HG03469 (cell line): Measurements from ENCODE around the gene TMEM60.
A peak's percentile ranks its signal among the peaks of the same experiment; 100 is the strongest.
"Not testable (repeated sequence)": the region's sequence is repeated elsewhere in the genome, so short reads cannot be mapped to it uniquely, and the experiment has no call there.

Experiments used
- ATAC-seq: cut with Tn5 transposase; IDR thresholded peaks from one replicate; pipeline ENCODE4 v1.9.1; 2021; ENCODE audit warnings: mild to moderate bottlenecking, moderate library complexity, moderate number of reproducible peaks; ENCODE audit not compliant: unreplicated experiment

The TMEM60 gene, protein sequence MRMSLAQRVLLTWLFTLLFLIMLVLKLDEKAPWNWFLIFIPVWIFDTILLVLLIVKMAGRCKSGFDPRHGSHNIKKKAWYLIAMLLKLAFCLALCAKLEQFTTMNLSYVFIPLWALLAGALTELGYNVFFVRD

DNA sequence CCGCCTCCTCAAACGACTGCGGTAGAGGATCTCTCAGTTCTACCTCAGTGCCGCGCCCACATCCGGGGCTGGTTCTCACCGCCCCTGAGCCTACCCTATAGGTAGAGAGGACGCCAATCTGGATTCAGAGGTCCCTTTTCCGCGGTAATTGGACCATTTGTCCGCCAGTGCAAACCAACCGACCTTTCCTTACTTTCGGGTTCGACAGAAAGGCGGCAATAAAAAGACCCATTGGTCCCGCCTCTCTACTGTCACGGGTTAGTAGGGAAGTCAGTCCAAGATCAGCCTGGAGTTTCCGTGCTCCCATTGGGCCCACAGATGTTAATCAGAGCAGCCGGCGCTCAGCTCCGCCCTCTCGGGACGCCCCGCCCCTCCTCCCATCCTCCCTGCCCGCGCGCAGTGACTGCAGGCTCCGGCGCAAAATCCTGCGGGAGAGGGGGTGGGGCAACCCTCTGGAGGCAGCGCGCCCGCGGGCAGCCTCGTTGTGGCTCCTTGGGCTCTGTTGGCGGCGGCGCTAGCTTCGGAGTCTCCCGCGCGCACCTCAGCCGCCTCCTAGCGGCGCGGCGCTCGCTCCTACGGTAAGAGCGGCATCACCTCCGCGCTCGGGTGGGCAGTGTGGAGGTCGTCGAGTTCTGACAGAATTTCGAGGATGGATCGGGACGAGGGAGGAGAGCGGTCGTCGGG lies at the start of gene TMEM60, which contains the start of gene PHTF2:
TMEM60 (minus strand) TSS at position 41 of the 684 bp plus-strand sequence. CDS start 4,061 bp downstream, outside the sequence.
PHTF2 (plus strand) TSS at position 380 of the 684 bp plus-strand sequence.
- ATAC-seq = peak; percentile 80

DNA sequence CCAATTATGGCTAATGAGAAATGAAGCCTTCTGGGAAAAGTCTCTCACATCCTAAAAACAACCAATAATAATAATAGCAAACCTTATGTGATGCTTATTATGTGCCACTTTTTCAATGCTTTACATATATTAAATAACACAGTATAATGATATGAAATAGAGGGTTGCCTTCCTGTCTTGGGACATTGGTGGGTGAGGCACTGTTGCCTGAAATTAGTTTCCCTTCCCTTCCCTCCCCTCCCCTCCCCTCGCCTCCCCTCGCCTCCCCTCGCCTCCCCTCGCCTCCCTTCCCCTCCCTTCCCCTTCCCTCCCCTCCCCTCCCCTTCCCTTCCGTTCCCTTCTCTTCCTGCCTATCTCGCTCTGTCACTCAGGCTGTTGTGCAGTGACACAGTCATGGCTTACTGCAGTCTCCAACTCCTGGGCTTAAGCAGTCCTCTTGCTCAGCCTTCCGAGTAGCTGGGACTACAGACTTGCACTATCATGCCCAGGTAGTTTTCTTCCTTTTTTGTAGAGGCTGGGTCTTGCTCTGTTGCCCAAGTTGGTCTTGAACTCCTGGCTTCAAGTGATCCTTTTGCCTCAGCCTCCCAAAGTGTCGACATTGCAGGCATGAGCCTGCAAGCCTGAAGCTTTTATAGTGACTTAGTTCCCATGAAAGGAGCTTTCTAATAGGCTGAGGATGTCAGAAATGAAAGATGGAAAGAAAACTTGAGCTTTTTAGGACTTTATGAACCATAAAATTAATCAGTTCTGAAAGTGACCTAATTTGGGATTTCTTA lies 48.3 kb upstream of the TMEM60 start:
- ATAC-seq = no peak

DNA sequence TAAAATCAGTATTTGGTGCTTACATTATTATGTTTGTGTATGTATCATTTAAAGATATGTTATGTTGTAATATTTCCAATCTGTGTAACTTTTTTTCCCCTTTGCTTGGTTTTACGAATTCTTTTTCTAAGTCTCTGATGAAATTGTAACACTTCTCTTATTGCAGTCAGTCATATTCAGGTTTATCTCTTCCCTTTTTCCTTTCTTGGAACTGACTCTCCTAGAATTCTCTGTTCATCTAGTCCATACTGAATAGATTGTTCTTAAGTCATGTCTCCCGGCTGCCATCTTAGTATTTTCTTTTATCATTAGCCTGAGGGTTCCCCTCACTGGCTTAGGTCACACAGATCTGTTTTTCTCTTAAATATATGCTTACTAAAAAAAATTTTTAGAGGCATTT lies 45.0 kb upstream of the TMEM60 start:
- ATAC-seq = no peak

DNA sequence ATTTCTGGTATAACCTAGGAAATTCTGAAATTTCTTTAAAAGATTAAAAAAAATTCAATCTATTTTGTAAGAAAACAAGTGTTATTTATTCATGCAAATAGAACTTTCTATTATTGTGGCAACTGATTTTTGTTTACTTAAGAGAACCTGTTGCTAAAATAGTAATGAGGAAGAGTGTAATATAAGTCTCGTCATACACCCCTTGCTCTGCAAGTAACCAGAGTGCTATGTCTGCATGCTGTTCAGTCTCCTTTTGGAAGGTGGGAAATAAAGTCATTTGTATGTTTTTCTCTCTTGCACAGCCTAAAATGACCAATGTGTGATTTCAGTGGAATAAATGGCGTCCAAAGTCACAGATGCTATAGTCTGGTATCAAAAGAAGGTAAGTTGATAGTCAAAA lies 41.7 kb upstream of the TMEM60 start:
- ATAC-seq = no peak

DNA sequence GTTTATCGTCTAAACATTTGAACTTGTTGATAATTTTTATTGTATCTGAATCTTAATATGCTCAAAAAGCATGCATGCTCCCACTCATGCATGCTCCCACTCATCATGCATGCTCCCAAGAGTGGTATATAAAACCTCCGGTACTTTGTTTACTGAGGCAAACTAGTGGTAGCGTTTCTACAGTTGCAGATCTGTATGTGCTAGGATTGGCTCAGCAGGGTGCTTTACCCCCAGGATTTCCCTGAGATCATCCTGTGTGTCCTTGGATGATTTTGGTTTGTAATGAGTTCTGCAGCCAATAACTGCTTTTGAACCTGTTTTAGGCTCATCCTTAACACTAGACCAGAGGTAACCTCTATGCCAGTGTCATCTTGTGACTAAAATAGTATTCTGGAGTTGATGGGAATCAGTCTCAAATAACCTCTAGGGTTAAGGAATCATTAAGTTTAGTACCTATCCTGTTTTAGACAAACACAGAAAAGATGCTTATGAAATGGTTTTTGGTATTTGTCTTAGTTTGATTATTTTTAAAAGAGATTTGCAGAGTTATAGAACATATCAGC lies 40.8 kb upstream of the TMEM60 start:
- no peak for ATAC-seq

DNA sequence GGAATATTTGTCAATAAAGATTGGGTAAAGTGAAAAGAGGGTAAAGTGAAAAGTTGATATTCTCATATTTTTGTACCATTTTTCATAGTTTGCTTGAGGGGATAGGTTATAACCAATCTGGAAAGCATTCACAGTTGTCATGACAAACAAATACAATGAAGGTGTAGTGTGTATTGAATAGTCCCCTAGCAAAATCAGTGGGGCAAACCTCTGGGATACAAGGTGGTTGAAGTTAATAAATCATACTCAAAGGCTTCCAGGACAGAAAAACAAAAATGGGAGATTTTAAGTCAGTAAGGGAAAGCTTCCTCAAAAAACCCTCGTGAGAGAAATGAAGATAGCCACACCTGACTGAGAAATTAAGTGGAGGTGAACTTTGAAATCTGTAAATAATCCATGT lies 39.7 kb upstream of the TMEM60 start:
- no peak for ATAC-seq

DNA sequence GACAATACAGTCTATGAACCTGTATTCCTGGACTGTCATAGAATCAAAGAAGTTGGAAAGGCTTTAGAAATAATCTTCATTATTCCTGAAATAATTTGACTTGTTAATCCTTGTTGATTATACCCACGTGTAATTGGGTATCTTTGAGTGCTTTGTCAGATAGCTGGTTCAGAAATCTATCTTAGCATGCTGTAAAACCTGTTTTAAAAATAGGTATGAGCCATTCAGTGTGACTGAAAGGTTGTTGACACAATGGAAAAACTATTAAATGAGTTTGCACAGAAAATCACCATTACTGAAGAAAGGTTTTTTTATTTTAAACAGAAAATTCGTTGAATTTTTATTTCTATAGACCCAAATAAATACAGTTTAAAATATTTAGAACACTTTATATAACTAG lies 39.0 kb upstream of the TMEM60 start:
- no peak for ATAC-seq

DNA sequence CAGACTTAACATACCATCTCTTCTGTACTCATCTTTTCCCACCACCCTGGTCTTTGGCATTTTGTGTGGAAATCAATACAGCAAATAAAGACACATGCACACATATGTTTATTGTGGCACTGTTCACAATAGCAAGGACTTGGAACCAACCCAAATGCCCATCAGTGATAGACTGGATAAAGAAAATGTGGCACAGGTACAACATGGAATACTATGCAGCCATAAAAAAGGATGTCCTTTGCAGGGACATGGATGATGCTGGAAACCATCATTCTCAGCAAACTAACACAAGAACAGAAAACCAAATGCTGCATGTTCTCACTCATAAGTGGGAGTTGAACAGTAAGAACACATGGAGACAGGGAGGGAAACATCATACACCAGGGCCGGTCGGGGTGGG lies 38.2 kb upstream of the TMEM60 start:
- not testable (repeated sequence) for ATAC-seq

DNA sequence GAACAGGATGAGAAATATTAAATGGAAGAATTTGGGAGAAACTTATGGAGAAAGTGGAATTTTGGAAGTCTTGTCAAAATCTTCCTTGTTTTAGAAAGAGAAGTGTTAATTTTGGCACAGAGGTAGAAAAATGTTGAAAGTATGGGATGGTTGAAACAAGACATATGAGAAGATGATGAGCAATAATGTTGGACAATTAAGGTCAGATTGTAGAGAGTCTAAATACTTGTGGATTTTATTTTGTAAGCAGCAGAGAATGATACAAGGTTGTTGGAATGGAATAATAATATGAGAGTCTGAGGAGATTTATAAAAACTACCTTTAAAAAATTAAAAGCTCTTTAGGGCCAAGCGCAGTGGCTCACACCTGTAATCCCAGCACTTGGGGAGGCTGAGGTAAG lies 34.9 kb upstream of the TMEM60 start:
- ATAC-seq = no peak

DNA sequence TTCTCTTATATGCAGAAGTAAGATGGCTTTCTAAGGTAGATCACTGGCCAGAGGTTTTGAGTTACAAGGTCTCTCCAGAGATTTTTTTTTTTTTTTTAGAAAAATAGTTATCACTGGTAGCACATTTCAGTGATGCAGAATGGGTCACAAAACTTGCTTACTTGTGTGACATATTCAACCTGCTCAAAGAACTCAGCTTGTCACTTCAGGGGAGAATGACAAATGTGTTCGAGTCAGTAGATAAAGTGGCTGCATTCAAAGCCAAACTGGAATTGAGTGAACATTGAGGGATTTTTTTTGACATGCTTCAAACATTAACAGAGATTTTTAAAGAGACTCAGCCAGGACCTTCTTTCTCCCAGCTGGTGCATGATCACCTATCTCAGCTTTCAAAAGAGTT lies 33.7 kb upstream of the TMEM60 start:
- ATAC-seq = no peak

DNA sequence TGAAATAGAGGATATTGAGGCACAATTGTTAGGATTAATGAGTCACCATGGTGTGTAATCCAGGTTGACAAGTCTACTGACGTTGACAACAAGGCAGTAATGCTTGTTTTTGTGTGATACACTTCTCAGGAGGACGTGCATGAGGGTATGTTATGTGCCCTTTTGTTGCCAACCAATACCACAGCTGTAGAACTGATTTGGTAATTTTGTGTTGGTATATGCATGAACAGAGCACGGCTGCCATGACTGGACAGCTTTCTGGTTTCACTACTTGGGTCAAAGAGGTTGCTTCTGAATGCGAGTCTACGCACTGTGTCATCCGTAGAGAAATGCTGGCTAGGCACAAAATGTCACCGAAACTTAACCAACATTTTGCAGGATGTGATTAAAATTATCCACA lies 33.2 kb upstream of the TMEM60 start:
- ATAC-seq = no peak

DNA sequence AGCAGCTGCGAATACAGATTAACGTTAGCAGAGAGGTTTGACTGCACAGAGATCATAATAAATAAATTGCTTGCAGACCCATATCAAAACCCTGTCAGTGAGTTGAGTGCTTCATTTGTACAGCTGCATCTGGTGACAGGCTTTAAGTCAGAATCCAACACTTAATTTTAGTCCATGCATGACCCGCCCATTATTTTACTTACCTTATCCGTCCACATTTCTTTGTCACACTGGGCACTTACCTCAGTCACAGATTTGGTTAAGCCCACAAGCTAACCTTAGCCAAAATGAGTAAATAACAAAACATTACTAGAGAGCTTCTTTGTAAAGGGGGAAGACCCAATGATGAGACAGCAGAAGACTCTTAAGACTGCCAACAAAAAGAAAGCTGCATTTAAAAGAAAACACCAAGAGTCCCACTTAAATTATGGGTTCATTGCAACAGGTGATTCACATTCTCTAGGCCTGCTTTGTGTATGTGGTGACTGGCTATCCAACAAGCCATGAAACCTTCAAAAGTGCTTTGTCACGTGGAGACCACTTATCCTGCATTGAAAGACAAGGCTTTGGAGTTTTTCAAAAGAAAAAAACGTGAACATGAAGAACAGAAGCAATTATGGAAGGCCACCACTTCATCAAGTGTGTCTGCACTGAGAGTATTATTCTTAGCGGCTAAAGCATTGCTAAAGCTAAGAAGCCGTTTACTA lies 32.6 kb upstream of the TMEM60 start:
- ATAC-seq = no peak

DNA sequence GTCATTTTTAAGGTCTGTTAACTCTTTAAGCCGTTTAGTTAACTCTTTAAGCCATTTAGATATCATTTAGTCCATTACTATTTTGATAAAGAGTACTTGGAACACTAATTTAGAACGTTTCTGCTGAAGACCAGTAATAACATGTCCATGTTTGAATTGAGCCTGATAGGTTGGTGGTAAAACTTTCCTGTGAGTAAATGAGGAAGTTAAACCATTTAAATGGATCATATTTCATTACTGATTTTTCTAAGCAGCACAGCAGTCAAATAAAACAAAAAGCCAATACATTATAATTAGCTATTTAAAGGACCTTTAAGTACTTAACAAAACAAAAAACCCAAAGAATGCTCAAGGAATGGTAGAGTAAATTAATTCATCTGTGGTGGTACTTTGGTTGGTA lies 29.8 kb upstream of the TMEM60 start:
- ATAC-seq = no peak

DNA sequence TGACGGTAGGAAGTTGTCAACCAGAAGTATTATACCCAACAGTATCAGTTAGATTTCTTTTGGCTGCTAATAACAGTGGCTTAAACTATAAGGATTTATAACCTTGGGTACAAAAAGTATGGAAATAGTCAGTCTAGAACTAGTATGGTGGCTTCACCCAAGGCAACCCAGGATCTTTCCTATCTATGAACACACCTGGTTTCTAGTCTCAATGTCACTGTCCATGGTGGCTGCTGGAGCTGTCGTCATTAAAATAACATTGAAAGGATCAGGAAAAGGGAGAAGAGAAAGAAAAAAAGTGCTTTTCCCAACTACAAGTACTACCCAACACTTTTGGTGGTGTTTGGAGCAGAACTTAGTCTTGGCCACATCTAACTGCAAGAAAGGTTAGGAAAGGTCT lies 28.1 kb upstream of the TMEM60 start:
- no peak for ATAC-seq

DNA sequence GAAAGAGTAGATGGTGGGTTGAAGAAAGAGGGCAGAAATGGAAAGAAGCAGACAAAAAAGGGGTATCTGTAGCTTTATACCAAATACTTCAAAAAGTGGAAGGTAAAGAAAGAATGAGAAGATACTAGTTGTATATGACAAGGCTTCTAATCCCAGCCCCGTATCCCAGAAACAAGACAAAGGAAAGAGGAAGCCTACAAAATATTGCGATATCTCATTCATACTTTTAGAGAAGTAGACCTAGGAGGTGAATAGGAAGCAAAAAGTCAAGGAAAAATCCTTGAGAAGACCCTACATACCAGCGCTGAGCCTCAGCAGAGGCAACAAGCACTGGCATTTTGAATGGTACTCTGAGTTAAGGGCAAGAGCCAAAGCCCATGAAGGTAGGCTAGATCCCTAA lies 26.9 kb upstream of the TMEM60 start:
- no peak for ATAC-seq

DNA sequence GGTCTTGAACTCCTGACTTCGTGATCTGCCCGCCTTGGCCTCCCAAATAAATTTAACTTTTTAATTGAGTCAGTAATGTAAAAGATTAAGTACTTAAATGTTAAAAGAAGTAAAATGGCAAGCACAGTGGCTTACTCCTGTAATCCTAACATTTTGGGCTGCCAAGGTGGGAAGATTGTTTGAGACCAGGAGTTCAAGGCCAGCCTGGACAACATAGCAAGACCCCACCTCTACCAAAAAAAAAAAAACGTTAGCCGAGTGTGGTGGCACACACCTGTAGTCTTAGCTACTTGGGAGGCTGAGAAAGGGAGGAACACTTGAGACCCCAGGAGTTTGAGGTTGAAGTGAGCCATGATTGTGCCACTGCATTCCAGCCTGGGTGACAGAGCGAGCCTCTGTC lies 26.4 kb upstream of the TMEM60 start:
- ATAC-seq = no peak

DNA sequence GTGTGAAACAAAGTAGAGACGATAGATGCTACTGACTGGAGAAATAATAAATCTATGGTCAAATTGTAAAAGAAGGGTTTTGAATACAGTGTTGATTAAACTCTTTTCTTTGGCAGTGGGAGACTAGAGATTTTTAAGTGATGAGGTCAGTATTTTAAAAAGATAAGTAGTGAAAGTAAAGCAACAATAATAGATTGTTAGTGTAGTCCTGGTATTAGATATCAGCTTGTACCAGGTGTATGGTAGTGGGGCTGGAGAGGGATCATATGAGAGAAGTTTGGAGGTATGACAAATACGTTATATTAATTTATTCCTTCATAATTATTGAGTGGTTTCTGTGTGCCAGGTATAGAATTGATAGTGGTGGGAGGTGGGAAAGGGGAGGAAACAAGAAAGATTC lies 25.6 kb upstream of the TMEM60 start:
- no peak for ATAC-seq

DNA sequence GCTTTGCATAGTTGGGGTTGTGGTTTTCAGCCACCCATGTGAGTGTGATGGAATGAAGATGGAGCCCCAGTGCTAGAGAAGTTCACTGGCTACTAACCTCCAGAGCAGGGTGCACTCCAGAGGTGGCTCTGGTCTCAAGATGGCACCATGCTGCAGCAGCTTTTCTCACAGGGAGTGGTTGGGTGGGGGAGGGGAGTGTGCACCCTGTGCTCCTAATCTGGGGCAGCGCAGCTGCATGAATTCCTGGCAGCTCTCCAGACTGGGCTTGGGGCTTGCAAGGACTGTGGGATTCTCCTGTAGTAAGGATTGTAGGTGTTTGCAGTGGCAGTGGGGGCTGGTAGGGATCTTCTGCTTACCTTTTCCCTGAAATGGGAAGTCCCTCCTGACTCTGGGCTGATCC lies 24.0 kb upstream of the TMEM60 start:
- ATAC-seq = no peak

DNA sequence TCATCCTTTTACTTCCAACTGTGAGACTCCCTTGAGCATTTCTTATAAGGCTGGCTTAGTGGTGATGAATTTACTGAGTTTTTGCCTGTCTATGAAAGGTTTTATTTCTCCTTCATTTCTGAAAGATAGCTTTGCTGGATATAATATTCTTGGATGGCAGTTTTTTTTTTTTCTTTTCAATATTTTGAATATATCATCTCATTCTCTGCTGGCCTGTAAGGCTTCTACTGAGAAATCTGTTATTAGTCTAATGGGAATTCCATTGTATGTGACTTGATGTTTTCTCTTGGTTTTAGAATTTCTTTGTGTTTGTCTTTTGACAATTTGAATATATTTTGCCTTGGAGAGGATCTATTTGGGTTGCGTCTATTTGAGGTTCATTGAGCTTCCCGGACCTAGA lies 22.7 kb upstream of the TMEM60 start:
- no peak for ATAC-seq

DNA sequence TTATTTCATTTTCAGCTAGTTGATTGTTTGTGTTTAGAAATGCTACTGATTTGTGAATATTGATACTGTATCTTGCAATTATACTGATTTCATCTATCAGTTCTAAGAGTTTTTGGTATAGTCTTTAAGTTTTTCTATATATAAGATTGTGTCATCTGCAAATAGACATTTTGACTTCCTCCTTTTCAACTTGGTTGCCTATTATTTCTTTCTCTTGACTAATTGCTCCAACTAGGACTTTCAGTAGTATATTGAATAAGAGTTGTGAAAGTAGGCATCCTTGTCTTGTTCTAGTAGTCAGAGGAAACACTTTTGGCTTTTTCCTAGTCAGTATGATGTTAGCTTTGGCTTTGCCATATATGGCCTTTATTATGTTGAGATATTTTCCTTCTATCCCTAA lies 20.8 kb upstream of the TMEM60 start:
- no peak for ATAC-seq

DNA sequence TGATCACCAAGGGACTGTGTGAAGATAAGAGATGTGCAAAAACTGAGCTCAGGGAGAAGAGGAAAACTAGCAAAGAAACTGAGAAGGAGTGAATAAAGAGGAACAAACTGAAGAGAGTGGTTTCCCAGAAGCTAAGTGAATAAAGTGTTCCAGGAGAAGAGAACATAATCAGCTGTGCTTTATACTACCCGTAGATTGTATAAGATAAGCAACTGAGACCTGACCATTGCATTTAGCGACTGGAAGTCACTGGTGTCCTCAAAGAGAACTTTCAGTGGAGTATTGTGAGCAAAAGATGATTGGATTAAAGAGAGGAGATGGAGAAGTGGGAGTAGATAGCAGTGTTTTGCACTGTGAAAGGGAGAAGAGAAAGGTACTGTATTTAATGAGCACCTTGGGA lies 14.9 kb upstream of the TMEM60 start:
- no peak for ATAC-seq
